MCF 10A (cell line): Measurements from ENCODE around the gene CMC2. TPM values are rescaled to one million over a fixed set of nuclear protein-coding genes. Genes with fewer than 3 reads are reported as not detected.

ENCODE experiments used
- BruUV-seq: library from RNA; stranded (reverse); fragments of 400-500 nt; replicated peaks from 2 replicates; lab custom pipeline; 2021; lab: Mats Ljungman, UMichigan
- CTCF ChIA-PET: fragments of 300-600 bp; sonication (Branson Sonifier 250); formaldehyde crosslinking; extraction: SDS; loops from one replicate; lab custom pipeline; 2021; ENCODE audit warnings: antibody characterized with exemption, inconsistent platforms; lab: Yijun Ruan, JAX
- POLR2A ChIA-PET: fragments of 300-600, 350-650 bp; sonication (Branson Sonifier 250); formaldehyde crosslinking; extraction: SDS; loops from one replicate; lab custom pipeline; 2020; ENCODE audit warnings: antibody characterized with exemption, inconsistent platforms; lab: Yijun Ruan, JAX
- DNase-seq: peaks from one replicate; pipeline ENCODE4 v3.0.0-alpha.2; 2018; ENCODE audit not compliant: unreplicated experiment
- H3K27ac Mint-ChIP-seq: one replicate; pipeline ENCODE4 v1.8.0; 2022; ENCODE audit warnings: mild to moderate bottlenecking, low read depth, mixed read lengths; ENCODE audit not compliant: unreplicated experiment
- H3K27me3 Mint-ChIP-seq: one replicate; pipeline ENCODE4 v1.8.0; 2022; ENCODE audit warnings: mixed read lengths; ENCODE audit not compliant: insufficient read depth, unreplicated experiment
- H3K36me3 Mint-ChIP-seq: one replicate; pipeline ENCODE4 v1.8.0; 2022; ENCODE audit warnings: mild to moderate bottlenecking, moderate library complexity, mixed read lengths; ENCODE audit not compliant: insufficient read depth, unreplicated experiment
- H3K4me1 Mint-ChIP-seq: one replicate; pipeline ENCODE4 v1.8.0; 2022; ENCODE audit warnings: mixed read lengths; ENCODE audit not compliant: insufficient read depth, unreplicated experiment
- H3K4me3 Mint-ChIP-seq: one replicate; pipeline ENCODE4 v1.8.0; 2022; ENCODE audit warnings: mild to moderate bottlenecking, moderate library complexity, mixed read lengths; ENCODE audit not compliant: unreplicated experiment
- H3K9me3 Mint-ChIP-seq: one replicate; pipeline ENCODE4 v1.8.0; 2022; ENCODE audit warnings: mixed read lengths; ENCODE audit not compliant: unreplicated experiment
- CTCF ChIP-seq: fragments of 200-600 bp; IDR thresholded peaks from one replicate; pipeline ENCODE4 v1.8.0; 2022; ENCODE audit warnings: antibody characterized with exemption, mild to moderate bottlenecking; ENCODE audit not compliant: unreplicated experiment
- intact Hi-C: fragments of 100-400 bp; cut with micrococcal nuclease; formaldehyde crosslinking; loops from 2 replicates; pipeline ENCODE4 v1.14.1; 2022
- total RNA-seq: library from RNA; stranded (reverse); gene quantifications from 2 replicates; pipeline ENCODE4 v1.2.3, GENCODE V29; 2022

CMC2 gene
- total RNA-seq, 1 experiment from 2014 or later, result 102 TPM

GRCh38 chr16:80935691-80936090 is 71.0 kb downstream of the CMC2 start:
- intact Hi-C loops, result no loop called here
- no peak overlapping the region for H3K27ac Mint-ChIP-seq
- H3K4me3 Mint-ChIP-seq, result no peak overlapping the region
- H3K4me1 Mint-ChIP-seq, result no peaks in the 10 kb centered on the region
- H3K27me3 Mint-ChIP-seq, result no peaks in the 10 kb centered on the region
- ChIA-PET POLR2A (no interaction called here), CTCF (no interaction called here)
- H3K36me3 Mint-ChIP-seq, result no peaks in the 10 kb centered on the region
- no TSS peak for BruUV-seq
- no peak for DNase-seq
- H3K9me3 Mint-ChIP-seq, result no peaks in the 10 kb centered on the region
- no peak for TF ChIP-seq CTCF

- intact Hi-C loops, result no loop called here
- CTCF ChIA-PET, result no interaction called here
- H3K27ac Mint-ChIP-seq, result no peak overlapping the region
- no peaks in the 10 kb centered on the region for H3K36me3 Mint-ChIP-seq
- H3K4me3 Mint-ChIP-seq, result no peak overlapping the region
- BruUV-seq, result no TSS peak
- H3K9me3 Mint-ChIP-seq, result peaks cover under 1% of the 10 kb centered on the region
- no peak for TF ChIP-seq CTCF
- H3K4me1 Mint-ChIP-seq, result no peaks in the 10 kb centered on the region
- DNase-seq, result peak; percentile 70
- POLR2A ChIA-PET, result no interaction called here
- no peaks in the 10 kb centered on the region for H3K27me3 Mint-ChIP-seq
Measured at GRCh38 chr16:80932708-80933095, 74.0 kb downstream of the CMC2 start.

- no peak for DNase-seq
- BruUV-seq, result no TSS peak
- H3K27me3 Mint-ChIP-seq, result no peaks in the 10 kb centered on the region
- intact Hi-C loops, result no loop called here
- TF ChIP-seq CTCF, result no peak
- H3K9me3 Mint-ChIP-seq, result peaks cover 7% of the 10 kb centered on the region
- no peak overlapping the region for H3K27ac Mint-ChIP-seq
- CTCF ChIA-PET, result no interaction called here
- H3K4me1 Mint-ChIP-seq, result no peaks in the 10 kb centered on the region
- H3K4me3 Mint-ChIP-seq, result no peak overlapping the region
- POLR2A ChIA-PET, result no interaction called here
- no peaks in the 10 kb centered on the region for H3K36me3 Mint-ChIP-seq
Measured at GRCh38 chr16:80931801-80932707, 74.6 kb downstream of the CMC2 start.

GRCh38 chr16:80924372-80924978 is 82.2 kb downstream of the CMC2 start:
- no peak overlapping the region for H3K27ac Mint-ChIP-seq
- ChIA-PET POLR2A (interaction anchor here (0.6 kb wide), 1 partner anchor 31 kb away, joined by 4 read pairs; no protein-coding TSS in a partner anchor), CTCF (interaction anchor here (0.6 to 1.3 kb wide), 3 partner anchors 13 to 72 kb away, joined by 3 to 4 read pairs (median 4); no protein-coding TSS in a partner anchor)
- intact Hi-C loops, result no loop called here
- H3K4me3 Mint-ChIP-seq, result no peak overlapping the region
- H3K36me3 Mint-ChIP-seq, result no peaks in the 10 kb centered on the region
- no peaks in the 10 kb centered on the region for H3K4me1 Mint-ChIP-seq
- peak; percentile 21 for TF ChIP-seq CTCF
- BruUV-seq, result no TSS peak
- peaks cover 15% of the 10 kb centered on the region for H3K9me3 Mint-ChIP-seq
- peak; percentile 34 for DNase-seq
- no peaks in the 10 kb centered on the region for H3K27me3 Mint-ChIP-seq
